Glomerular visceral epithelial cell (primary cell): ENCODE measurements around the gene ACOXL.
"Not testable (repeated sequence)": the region's sequence is repeated elsewhere in the genome, so short reads cannot be mapped to it uniquely, and the experiment has no call there.

Experiments used
- DNase-seq: peaks from one replicate; pipeline ENCODE4 v3.0.0-alpha.2; 2016; ENCODE audit errors: extremely low spot score

ACOXL gene

DNA sequence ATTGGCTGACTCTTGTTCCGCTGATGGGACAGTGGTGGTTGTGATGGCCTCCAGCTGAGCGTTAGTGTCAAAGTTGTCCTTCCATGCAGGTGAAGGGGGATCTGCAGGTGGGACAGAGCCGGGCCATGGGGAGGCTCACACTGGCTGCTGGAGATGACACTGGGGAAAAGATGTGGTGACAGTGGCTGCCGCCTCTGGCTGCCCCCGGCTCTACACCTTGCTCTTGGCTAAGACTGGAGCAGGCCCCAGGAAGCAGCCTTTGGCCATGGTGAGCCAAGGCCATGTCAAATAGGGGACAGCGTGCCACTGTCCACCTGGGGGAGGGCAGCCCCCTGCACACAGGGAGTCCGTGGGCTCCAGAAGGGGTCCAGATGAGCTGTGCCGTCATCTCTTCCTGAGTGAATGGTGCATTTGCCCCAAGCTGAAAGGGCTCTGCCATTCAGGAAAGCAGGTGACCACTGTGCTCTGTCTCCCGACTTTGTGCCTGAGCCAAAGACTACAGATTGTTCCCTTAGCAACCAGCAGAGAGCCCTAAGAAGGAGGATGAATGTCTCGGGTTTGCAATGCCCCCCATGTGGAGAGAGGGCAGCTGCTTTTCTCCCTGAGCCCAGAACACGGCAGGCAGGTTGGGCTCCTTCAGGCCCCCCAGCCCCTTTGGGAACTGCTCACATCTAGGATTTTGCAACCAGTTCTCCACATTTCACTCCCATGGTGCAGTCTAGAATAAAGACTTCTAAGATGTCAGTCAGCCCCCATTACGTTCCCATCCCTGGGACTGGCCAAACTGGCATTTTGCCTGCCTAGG lies 309.2 kb downstream of the ACOXL start:
- DNase-seq = no peak

DNA sequence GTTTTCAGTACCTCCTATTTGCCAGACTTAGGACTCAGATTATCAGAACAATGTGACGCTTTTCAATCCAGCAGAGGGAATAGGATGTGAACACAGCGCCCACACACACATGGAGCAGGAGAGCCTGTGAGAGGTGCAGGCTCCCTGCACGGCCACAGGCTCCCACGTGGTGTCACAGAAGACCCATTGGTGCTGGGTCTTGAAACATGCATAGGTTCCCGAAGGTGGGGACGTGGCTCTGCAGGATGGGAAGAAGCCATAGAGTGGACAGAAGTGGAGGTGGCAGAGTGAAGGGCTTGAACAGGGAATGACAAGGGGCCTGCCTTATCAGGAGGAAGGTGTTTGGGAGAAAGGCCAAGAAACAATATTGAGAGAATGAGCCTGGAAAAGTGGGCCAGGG lies 309.9 kb downstream of the ACOXL start:
- DNase-seq = no peak

DNA sequence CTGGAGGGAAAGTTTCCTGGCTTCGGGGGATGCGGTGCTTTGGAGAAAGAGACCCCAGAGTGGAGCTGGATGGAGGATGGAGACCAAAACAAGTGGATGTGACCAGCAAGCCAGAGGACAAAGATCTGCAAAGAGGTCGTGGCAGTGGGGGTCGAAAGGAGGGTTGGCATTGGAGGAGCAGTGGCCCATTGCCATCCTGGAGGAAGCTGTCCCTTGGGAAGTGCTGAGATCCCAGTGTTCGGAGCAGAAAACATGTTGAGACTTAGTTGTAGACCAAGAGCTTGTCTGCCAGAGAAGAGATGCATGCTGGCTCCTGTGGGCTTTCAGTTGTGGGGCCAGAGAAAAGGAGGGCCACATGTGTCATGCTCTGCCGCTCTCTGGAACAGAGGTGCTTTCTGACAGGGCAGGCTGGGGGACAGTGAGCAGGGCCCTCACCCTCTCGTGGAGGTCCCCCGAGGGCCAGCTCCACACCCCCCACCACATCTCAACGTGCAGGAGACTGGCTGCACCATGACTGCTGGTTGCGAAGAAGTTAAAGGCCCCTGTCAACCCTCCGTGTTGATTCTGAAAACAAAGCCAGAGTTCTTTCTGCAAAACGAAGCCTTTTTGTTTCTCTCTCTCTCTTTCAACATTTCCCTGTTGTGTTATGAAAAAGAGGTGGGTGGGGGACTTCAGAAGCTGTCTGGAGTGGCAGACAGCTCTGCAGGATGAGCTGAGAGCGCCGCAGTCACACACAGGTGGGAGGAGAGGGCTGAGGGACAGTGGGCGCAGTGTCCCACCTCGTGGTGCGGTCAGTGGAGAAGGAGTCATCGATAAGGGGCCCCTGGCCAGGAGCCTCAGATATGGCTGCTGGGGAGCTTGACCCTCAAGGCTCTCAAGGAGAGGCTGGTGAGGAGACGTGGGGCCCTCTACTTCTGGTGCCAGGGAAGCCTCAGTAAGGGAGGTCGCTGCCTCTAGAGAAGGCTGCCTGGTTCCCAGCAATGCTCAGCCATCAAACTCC lies 310.7 kb downstream of the ACOXL start:
- no peak for DNase-seq

DNA sequence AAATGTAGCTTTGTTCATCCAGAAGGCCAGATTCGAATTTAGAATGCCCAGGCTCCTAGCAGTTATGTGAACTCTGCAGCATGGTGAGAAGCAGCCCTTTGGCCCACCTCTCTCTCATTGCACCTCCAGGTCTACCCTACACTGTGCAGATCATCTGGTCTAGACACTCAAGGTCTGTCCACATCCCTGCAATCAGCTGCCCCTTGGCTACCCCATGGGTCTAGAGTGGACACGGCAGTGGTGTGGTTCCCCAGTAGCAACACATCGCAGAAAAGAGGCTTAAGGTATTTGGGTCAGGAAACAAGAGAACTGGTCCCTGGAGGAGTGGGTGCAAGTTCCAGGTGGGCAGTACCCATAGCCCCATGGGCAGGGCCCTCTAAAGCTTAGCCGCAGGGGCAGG lies 311.7 kb downstream of the ACOXL start:
- no peak for DNase-seq

DNA sequence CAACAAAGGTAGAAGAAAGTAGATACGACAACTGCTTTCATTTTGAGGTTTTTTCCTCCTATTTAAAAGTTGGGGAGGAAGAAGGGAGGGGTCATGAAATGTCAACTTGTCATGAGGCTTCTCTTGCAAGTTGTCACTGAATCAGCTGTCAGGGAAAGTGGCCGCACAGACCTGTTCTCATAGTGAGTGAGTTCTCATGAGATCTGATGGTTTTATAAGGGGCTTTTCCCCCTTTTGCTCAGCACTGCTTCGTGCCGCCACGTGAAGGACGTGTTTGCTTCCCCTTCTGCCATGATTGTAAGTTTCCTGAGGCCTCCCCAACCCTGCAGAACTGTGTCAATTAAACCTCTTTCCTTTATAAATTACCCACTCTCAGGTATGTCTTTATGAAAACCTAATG lies 312.9 kb downstream of the ACOXL start:
- not testable (repeated sequence) for DNase-seq

DNA sequence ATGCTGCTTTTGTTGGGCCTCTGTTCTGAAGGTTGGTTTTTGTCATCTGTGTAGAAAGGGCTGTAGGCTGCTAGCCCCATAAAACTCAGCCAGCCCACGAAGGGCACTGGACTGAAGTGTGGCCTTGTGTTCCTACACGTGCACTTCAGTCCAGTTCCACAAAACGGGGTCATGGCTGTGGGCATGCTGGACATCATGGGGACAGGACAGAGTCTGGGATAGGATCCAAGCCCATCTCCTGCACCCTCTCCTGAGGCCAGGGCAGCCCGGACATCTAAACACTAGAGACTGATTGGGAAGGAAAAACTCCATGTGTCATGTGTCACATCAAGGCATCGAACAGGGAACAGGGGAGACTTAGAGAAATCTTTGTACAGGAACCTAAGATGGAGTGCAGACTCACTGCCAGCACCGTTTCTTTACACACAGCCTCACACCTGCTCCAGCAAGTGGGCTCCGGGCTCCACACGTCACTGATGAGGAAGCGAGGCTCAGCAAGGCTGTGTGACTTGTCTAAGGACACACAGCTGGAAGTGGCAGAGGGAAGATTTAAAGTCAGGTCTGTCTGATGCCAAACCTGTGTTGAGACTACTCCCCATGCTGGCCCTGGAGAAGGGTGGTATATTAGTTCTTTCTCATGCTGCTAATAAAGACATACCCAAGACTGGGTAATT lies 313.5 kb downstream of the ACOXL start:
- no peak for DNase-seq

DNA sequence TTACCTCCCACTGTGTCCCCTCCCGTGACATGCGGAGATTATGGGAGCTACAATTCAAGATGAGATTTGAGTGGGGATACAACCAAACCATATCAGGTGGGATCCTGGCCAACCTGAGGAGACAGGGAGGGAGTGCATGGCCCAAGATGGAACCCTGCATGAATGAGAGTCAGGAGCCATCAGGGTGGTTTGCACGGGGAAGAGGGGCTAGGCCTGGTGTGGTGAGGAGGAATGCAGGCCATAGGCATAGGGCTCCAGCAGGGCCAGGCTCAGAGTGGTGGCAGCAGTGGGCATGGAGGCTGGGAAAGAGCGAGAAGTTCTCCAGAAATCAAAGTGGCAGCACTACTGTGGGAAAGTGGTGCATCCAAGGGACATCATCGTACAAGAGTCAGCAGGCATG lies 314.3 kb downstream of the ACOXL start:
- DNase-seq = no peak

DNA sequence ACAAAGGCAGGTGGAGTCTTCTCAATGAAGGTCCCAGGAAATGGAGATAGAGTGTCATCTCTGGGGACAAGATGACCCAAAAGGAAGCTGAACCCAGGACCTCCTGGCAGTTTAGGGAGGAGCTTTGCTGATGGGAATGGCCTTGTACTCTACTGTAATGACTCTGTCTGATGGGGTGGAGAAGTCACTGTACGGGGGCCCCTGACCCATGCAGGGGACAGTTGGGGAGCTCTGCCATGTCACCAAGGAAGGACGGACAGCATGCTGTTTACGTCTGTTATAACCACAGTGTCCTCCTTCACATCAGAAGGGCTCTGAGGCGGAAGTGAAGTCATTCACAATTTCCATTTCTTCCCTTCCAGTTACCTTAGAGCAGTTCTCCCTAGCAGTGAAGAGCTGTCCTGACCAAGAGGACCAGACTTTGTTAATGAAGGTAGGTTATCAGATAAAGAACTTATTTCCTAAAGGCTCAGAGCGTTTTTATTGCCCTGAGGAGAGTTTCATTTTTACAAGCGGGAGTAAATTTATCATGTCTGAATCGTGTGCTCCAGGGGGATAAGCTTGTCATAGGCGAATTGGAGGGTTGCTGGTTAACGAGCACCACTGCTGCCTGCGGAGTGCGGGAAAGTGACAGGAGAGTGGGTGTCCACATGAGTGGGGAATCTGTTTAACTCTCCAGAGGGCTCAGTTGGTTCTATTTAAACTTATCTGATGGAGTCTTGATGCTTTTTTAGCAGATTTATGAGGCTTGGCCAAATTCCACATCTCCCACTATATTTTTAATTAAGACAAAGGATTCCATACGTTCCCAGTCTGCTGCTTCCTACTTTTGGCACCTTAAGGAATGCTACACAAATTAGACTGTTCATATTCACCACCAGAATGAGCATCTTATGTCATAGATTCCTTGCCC lies 316.7 kb downstream of the ACOXL start:
- DNase-seq = no peak

DNA sequence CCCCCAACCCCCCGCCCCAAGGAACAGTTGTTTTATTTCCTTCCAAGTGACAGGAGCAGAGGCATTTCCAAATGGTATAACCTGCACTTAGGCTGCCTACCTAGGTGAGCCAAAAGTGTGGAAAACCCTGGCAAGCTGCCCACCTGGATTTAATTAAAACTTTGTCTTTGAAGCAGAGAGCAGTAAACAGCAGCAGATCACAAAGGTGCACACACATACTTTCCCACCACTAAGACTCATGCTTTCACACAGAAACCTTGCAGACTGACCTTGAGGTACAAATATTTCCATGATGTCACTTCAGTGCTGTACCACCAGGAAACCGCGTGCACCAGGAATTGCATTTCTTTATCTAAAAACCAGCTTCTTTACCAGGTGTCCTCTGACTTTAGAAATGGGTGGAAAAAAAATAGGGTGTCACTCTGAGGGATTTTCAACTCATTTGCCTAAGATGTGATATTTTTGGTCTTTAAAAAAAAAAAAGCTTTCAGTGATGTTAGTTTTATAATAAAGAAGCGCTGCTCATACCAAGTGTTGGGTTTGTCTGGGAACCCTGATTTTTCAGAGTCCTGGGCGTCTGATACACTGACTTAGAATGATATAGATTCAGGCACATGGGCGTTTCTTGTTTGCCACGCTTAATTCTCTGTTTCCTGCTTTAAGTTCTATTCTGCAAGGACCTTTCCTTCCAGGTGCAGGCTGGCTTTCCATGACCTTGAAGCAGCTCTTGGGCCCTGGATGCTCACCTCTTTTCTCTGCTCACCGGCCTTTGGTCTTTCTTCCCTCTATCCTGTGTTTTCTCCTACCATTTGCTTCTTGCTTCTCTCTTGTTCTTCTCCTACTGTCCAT lies 317.6 kb downstream of the ACOXL start:
- DNase-seq = peak; percentile 50

DNA sequence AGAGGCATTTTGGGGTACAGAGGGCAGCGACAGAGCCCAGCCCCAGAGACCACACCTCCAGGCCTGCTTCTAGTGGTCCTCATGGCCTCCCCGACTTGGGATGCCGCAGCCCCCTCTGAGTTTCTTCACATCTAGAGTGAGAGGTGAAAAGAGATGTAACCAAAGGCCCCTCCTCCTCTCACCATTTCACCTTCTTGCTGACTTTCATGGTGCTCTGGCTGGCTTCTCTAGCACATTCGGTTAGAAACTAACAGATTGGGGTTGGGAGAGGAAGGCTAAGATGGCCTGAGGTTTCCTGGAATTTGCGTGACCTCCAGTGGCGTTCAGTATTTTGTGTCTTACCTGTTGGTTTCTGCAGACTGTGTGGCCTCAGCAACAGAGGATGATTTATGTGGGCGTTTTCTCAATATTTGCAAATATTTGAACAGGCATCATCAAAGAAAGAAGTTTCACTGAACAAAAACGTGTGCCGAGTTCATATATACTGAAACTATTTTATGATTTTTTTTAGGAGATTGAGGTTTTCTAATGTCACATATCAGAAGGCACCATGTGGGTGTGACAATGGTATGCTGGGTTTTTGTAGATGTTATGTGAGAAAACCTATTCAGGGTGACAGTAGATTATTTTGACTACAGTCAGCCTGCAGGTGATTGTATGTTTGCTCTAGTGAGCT lies 318.5 kb downstream of the ACOXL start:
- DNase-seq = no peak

DNA sequence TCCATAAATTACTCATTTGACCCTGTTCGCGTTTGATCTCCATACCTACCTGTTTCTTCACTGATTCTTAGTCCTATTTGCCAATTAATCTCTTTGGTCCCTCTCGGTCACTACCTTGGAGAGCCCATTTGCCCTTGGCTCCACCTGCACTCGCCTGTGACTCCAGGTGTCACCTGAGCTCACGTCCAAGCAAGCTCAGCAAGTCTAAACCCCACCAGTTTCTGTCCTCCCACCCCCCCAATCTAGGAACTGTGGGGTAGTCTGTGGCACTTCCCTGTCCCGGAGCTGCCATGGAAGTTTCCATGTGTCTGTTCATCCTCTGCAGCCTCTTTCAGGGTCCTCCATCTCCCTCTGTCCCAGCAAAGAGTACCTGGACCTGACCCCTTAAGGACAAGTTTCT lies 320.2 kb downstream of the ACOXL start:
- DNase-seq = no peak

DNA sequence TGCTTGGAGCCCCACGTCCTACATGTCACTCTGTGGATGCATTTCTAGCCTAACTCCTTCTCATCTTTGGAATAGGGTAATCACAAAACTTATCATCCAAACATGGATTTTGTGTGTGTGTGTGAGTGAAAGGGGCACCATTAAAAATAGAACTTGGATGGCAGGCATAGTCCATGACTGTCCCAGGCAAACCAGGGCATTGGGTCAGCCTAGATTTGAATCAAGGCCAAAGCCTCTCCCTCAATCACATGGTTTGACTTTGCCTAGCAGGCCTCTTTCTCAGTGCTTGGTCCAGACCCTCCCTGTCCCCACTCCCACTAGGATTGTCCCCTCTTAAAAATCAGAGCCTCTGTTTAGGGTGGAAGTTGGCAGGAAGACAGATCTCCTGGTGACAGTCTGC lies 320.9 kb downstream of the ACOXL start:
- DNase-seq = no peak

DNA sequence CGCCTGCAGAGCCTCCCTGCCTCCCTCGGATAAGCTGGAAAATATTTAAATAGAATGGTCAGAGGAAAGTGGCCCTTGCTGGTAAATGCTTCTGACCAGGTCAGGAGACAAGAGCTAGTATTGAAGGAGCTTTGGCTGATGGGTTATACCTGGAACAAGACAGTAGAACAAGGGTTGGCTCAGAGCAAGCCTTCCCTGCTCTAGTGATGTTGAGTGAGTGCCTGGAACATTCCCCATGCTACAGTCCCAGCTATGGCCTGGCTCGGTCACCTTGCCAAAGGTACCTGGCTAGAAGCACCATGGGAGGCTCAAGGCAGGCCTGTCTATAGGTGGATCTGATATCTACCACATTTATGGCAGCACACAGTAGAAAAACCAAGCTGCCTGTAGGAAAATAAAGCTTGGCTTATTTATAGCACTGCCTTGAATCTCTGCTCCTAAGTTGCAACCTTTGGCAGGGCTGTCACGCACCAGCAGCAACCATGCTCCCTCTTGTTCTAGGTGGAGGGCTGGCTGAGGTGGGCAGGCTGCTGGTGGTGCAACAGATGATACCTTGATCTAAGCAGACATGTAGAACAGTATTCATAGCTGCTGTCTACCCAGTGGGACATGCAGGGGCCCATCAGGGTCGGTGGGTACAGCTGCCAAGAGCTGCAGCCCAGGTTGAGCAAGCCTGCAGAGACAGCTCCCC lies 321.6 kb downstream of the ACOXL start:
- DNase-seq = no peak

DNA sequence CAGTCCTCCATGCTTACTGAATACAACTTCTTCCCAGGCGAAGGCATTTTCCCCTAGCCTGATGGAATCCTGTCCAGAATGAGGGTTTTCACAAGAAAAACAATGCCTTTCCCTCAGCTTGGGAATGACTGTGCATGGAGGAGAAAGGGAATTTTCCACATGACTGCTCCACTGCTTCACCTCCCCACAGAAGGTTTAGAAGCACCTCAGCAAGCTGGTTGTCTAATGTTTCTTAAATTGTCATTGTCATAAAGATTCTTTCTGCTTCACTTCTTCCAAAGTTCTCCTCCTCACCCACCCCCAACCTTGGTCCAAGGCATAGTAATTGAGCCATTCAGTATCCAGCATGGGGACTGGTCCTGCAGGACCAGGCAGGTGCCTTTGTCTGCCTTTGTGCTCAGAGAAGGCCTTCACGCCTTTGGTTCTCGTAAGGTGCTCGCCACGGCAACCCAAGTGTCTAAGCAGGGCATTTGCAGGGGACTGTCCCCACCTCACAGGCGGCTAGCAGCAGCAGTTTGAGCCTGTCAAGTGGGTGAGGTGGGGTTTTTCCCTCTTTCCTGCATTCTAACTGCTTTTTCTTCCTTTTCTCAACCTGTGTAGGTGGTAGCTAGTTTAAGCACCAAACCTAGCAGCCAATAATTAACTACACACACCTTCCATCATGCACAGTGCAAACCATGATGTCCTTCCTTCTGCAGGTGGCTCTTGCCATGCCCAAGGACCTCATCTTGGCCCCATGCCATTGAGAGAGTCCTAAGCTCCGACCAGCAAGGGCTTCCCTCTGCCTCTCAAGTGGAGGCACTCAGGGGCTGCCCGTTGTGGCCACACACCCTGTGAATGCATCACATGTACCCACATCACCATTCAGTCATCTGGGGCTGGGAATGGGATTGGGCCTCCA lies 322.7 kb downstream of the ACOXL start:
- peak; percentile 77 for DNase-seq

DNA sequence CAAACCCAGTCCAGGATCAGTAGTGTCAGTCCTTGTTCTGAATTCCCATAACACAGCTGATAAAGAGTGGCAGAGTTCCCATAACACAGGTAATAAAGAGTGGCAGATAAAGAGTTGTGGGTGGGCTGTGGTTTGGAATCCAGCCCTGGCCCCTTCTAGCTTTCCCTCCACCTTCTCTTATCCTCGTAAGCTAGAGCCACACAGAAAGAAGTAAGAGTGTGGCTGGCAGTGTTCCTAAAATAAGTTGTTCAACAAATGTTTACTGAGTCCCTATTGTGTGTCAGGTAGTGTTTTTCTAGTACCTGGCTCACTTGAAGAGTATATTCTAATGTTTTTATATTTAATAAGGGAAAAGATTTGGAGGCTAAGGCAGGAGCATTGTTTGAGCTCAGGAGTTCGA lies 323.4 kb downstream of the ACOXL start:
- no peak for DNase-seq

DNA sequence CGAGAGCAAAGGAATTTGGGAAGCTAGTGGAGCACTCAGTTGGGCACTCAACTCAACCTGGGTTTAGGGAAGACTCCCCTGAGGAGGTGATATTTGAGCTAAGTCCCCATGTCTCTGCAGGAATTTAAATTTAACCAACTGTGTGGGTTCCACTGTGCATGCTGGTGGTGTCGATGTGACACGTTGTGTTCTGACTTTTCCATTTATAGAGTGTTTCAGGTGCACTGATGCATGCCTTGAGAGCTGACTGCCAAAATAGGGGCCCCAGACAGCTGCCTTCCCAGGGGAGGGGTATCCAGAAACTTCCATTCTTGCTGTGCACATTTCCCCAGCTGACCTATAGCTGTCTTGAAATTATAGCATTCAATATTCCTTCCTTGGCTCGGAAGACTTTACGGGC lies 324.7 kb downstream of the ACOXL start:
- no peak for DNase-seq

DNA sequence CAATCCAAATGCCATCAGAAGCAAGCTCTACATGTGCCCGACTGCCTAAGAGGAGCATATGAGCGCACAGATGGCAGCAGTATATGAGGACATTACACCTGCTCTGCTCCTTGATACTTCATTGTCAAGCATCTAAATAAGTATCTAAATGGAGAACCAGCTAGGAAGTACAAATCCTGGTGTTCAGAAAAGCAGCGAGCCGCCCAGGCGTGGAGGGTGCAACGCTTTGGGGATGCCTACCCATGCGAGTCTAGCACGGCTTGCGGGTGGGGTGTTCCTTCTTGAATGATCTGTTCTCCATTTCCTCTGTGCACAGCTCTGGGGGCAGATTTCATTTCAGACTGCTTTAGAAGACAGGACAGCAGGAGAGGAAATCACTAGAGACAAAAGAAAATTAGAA lies 325.3 kb downstream of the ACOXL start:
- DNase-seq = no peak

DNA sequence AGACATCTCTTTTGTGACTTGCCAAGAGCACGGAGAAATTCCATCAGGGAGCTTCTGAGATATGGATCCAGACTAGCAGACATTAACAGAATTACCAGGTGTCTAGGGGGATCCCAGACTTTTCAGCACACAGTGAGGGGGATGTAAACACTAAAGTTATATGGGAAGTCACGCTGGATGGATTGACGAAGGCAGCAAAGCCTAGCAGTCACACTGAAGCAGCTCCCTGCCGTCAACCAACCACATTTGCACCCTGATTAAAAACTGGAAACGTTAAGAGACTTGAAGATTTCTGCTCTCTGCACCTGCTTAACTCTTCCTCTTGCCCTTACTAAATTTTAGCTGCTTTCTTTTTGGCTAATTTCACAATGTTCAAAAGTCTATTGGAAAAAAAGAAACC lies 325.9 kb downstream of the ACOXL start:
- no peak for DNase-seq
